H1 (cell line): ENCODE results near the gene PIGU. TPM values are rescaled to one million over a fixed set of nuclear protein-coding genes. Genes with fewer than 3 reads are reported as not detected.

ENCODE experiments used
- CTCF ChIA-PET: fragments of 300-600 bp; sonication (Branson Sonifier 250); formaldehyde crosslinking; loops from one replicate; lab custom pipeline; 2021; ENCODE audit not compliant: partially characterized antibody; lab: Charles Lee
- POLR2A ChIA-PET: fragments of 300-600 bp; sonication (Branson Sonifier 250); formaldehyde crosslinking; loops from one replicate; lab custom pipeline; 2021; ENCODE audit warnings: inconsistent platforms; ENCODE audit not compliant: partially characterized antibody; lab: Charles Lee
- DNase-seq, 2 experiments: peaks; one replicate each; pipeline versions ENCODE4 v3.0.0 to v3.0.0-alpha.2; 2010 to 2022; ENCODE audit warnings: low spot score in 2 of 2, low read depth in 1 of 2, mixed read lengths in 1 of 2
- FAIRE-seq: peaks from 2 replicates; lab custom pipeline; 2011; peaks lifted over from hg19 to GRCh38; lab: Jason Lieb, UNC
- H2AFZ ChIP-seq: 2 replicates; pipeline ENCODE4 v1.8.1; 2012; ENCODE audit warnings: low read length, inconsistent platforms
- H2AK5ac ChIP-seq: 2 replicates; pipeline ENCODE4 v1.6.1; 2013; ENCODE audit warnings: low read depth, low read length
- H2BK120ac ChIP-seq: replicated peaks from 2 replicates; pipeline ENCODE3; 2013; ENCODE audit warnings: low read depth, low read length, inconsistent platforms
- H2BK12ac ChIP-seq: 2 replicates; pipeline ENCODE4 v1.6.1; 2013; ENCODE audit warnings: low read depth, low read length
- H2BK15ac ChIP-seq: 2 replicates; pipeline ENCODE4 v1.6.1; 2013; ENCODE audit warnings: low read length
- H2BK20ac ChIP-seq: 2 replicates; pipeline ENCODE4 v1.6.1; 2013; ENCODE audit warnings: low read length
- H2BK5ac ChIP-seq: 2 replicates; pipeline ENCODE4 v1.6.1; 2013; ENCODE audit warnings: low read depth, low read length
- H3K14ac ChIP-seq: 2 replicates; pipeline ENCODE4 v1.6.1; 2013; ENCODE audit warnings: inconsistent platforms; ENCODE audit not compliant: insufficient read length
- H3K18ac ChIP-seq: 2 replicates; pipeline ENCODE4 v1.6.1; 2013; ENCODE audit warnings: low read length; ENCODE audit errors: extremely low read depth
- H3K23ac ChIP-seq: 2 replicates; pipeline ENCODE4 v1.6.1; 2013; ENCODE audit warnings: inconsistent platforms; ENCODE audit not compliant: insufficient read length
- H3K23me2 ChIP-seq: 2 replicates; pipeline ENCODE4 v1.6.1; 2013; ENCODE audit warnings: low read depth, low read length
- H3K27ac ChIP-seq: 2 replicates; pipeline ENCODE4 v1.6.1; 2011; ENCODE audit warnings: low read depth, low read length, inconsistent platforms
- H3K27me3 ChIP-seq, 4 experiments: replicated peaks in 1 of 4; 1 replicate in 1 of 4; 2 replicates in 3 of 4; pipeline versions ENCODE4 v1.6.1 to v1.8.1; 2011 to 2013; ENCODE audit warnings: low read length in 3 of 4, mild to moderate bottlenecking in 3 of 4, inconsistent platforms in 2 of 4, mixed read lengths in 2 of 4, moderate library complexity in 1 of 4; ENCODE audit not compliant: control insufficient read depth in 3 of 4, insufficient read depth in 3 of 4; ENCODE audit errors: extremely low read depth in 1 of 4
- H3K36me3 ChIP-seq, 4 experiments: 2 replicates each; pipeline versions ENCODE4 v1.6.1 to v1.8.1; 2011 to 2013; ENCODE audit warnings: mild to moderate bottlenecking in 4 of 4, low read length in 3 of 4, moderate library complexity in 2 of 4, control low read depth in 1 of 4, inconsistent platforms in 1 of 4; ENCODE audit not compliant: insufficient read depth in 4 of 4, control insufficient read depth in 2 of 4
- H3K4ac ChIP-seq: replicated peaks from 2 replicates; pipeline ENCODE3; 2013; ENCODE audit warnings: low read length, low read depth, mixed read lengths, inconsistent platforms; ENCODE audit not compliant: insufficient read length
- H3K4me1 ChIP-seq, 4 experiments: replicated peaks in 1 of 4; 1 replicate in 1 of 4; 2 replicates in 3 of 4; pipeline versions ENCODE4 v1.6.1 to v1.8.1; 2011 to 2013; ENCODE audit warnings: low read length in 3 of 4, inconsistent platforms in 2 of 4, mixed read lengths in 1 of 4; ENCODE audit not compliant: insufficient read depth in 4 of 4, control insufficient read depth in 3 of 4
- H3K4me2 ChIP-seq, 2 experiments: 2 replicates each; pipeline versions ENCODE4 v1.6.1 to v1.8.1; 2011 to 2013; ENCODE audit warnings: low read depth in 2 of 2, low read length in 2 of 2, control low read depth in 1 of 2, inconsistent platforms in 1 of 2, mild to moderate bottlenecking in 1 of 2; ENCODE audit not compliant: insufficient read depth in 1 of 2
- H3K4me3 ChIP-seq, 4 experiments: fragments of 200-600, 300-600 bp in 1 of 4; sonication (generic), shearing (Covaris generic), sonication (Bioruptor Twin) in 1 of 4; 2 replicates each; pipeline versions ENCODE4 v1.5.1 to v1.8.1; 2011 to 2016; ENCODE audit warnings: low read length in 4 of 4, low read depth in 3 of 4, control low read depth in 2 of 4, inconsistent platforms in 2 of 4, mild to moderate bottlenecking in 2 of 4, mixed read lengths in 1 of 4, moderate library complexity in 1 of 4; ENCODE audit not compliant: insufficient read depth in 2 of 4; ENCODE audit errors: extremely low read depth in 1 of 4
- H3K56ac ChIP-seq: replicated peaks from 2 replicates; pipeline ENCODE3; 2013; ENCODE audit warnings: low read depth, mild to moderate bottlenecking, mixed read lengths, low read length, inconsistent platforms; ENCODE audit not compliant: insufficient read length
- H3K79me1 ChIP-seq: 2 replicates; pipeline ENCODE4 v1.6.1; 2013; ENCODE audit warnings: low read depth, low read length, control low read depth
- H3K79me2 ChIP-seq, 2 experiments: 2 replicates each; pipeline versions ENCODE4 v1.6.1 to v1.8.1; 2012 to 2013; ENCODE audit warnings: low read length in 2 of 2, mild to moderate bottlenecking in 2 of 2, inconsistent platforms in 1 of 2; ENCODE audit not compliant: insufficient read depth in 2 of 2, control insufficient read depth in 1 of 2
- H3K9ac ChIP-seq, 4 experiments: replicated peaks in 1 of 4; 1 replicate in 1 of 4; 2 replicates in 3 of 4; pipeline versions ENCODE4 v1.6.1 to v1.8.1; 2011 to 2013; ENCODE audit warnings: low read depth in 3 of 4, low read length in 3 of 4, control low read depth in 2 of 4, mild to moderate bottlenecking in 2 of 4, moderate library complexity in 2 of 4, inconsistent platforms in 1 of 4; ENCODE audit errors: extremely low read depth in 1 of 4
- H3K9me3 ChIP-seq, 2 experiments: 2 replicates each; pipeline versions ENCODE4 v1.6.1 to v1.8.1; 2012 to 2013; ENCODE audit warnings: mild to moderate bottlenecking in 2 of 2, moderate library complexity in 2 of 2, control low read depth in 1 of 2, inconsistent platforms in 1 of 2, low read depth in 1 of 2, low read length in 1 of 2, mixed read lengths in 1 of 2; ENCODE audit not compliant: insufficient read depth in 2 of 2
- H4K20me1 ChIP-seq, 2 experiments: replicated peaks in 1 of 2; 2 replicates each; pipeline versions ENCODE3 to v1.8.1; 2011 to 2013; ENCODE audit warnings: inconsistent platforms in 2 of 2, low read length in 2 of 2, mild to moderate bottlenecking in 1 of 2; ENCODE audit not compliant: insufficient read depth in 2 of 2, control insufficient read depth in 1 of 2
- H4K5ac ChIP-seq: 2 replicates; pipeline ENCODE4 v1.6.1; 2013; ENCODE audit warnings: low read length, low read depth, mixed read lengths, inconsistent platforms; ENCODE audit not compliant: insufficient read length
- H4K8ac ChIP-seq: 2 replicates; pipeline ENCODE4 v1.8.0; 2013; ENCODE audit warnings: mild to moderate bottlenecking, moderate library complexity, low read length, inconsistent platforms; ENCODE audit not compliant: insufficient read depth; ENCODE audit errors: extremely low read depth
- H4K91ac ChIP-seq: replicated peaks from 2 replicates; pipeline ENCODE3; 2013; ENCODE audit warnings: low read length, mixed read lengths, inconsistent platforms; ENCODE audit not compliant: insufficient read length
- BACH1 ChIP-seq: IDR thresholded peaks from 2 replicates; pipeline ENCODE4 v1.6.1; 2012; ENCODE audit warnings: low read length, improper control_type of control experiment
- CBX5 ChIP-seq: fragments of 300-800, 300-1000 bp; sonication (generic); IDR thresholded peaks from 2 replicates; pipeline ENCODE4 v1.7.1; 2016; ENCODE audit warnings: antibody characterized with exemption, low read length, low read depth
- CHD2 ChIP-seq: IDR thresholded peaks from 2 replicates; pipeline ENCODE4 v1.6.1; 2012; ENCODE audit warnings: low read length, improper control_type of control experiment
- FOSL1 ChIP-seq: IDR thresholded peaks from 2 replicates; pipeline ENCODE4 v1.6.1; 2011; ENCODE audit warnings: mild to moderate bottlenecking, low read depth, low read length, moderate library complexity; ENCODE audit not compliant: insufficient read depth
- GABPA ChIP-seq: IDR thresholded peaks from 2 replicates; pipeline ENCODE4 v1.6.1; 2011; ENCODE audit warnings: mild to moderate bottlenecking, low read length, moderate library complexity, borderline replicate concordance; ENCODE audit not compliant: insufficient read depth
- KDM5A ChIP-seq: fragments of 200-600 bp; IDR thresholded peaks from 2 replicates; pipeline ENCODE4 v1.7.1; 2012; ENCODE audit warnings: mild to moderate bottlenecking, low read length, inconsistent platforms, mixed read lengths
- RNF2 ChIP-seq: fragments of 200-900, 300-1000 bp; sonication (generic); IDR thresholded peaks from 2 replicates; pipeline ENCODE4 v1.7.1; 2016; ENCODE audit warnings: borderline replicate concordance, low read depth, mild to moderate bottlenecking, antibody characterized with exemption, low read length; ENCODE audit not compliant: poor library complexity, severe bottlenecking; ENCODE audit errors: missing control alignments
- SIRT6 ChIP-seq: IDR thresholded peaks from one replicate; pipeline ENCODE4 v1.7.1; 2012; ENCODE audit warnings: low read length, inconsistent platforms
- WGBS, 2 experiments: shearing (Covaris generic) in 1 of 2; methylation state at CpG; one replicate each; pipeline versions ENCODE4 v1.1.6 to v1.1.7; 2013 to 2015; ENCODE audit warnings: low lambda C conversion rate in 2 of 2, mixed read lengths in 2 of 2, inconsistent platforms in 1 of 2, low coverage in 1 of 2, missing lambda C conversion rate in 1 of 2; ENCODE audit not compliant: insufficient replicate concordance in 2 of 2, insufficient coverage in 1 of 2, insufficient read length in 1 of 2; ENCODE audit errors: extremely low coverage in 1 of 2, missing lambda C conversion rate in 1 of 2; 5-methylcytosine and 5-hydroxymethylcytosine counted together
- polyA plus RNA-seq, 7 experiments: library from polyadenylated mRNA; depleted of rRNA in 3 of 7; stranded (reverse) in 5 of 7; unstranded in 2 of 7; fragments of >200 nt in 5 of 7; fragments of 200-250 nt in 2 of 7; gene quantifications; 1 replicate in 5 of 7; 2 replicates in 1 of 7; 4 replicates in 1 of 7; pipeline versions ENCODE4 v1.2.1 to v1.2.3, GENCODE V29; 2011 to 2013; ENCODE audit warnings: missing spikeins in 2 of 7, mixed read lengths in 2 of 7
- total RNA-seq: library from RNA; stranded (reverse); fragmentation: NEBNext Ultra II Directional; extraction: Animal tissue kit (Norgen Biotek cat#: 25700); gene quantifications from 2 replicates; pipeline ENCODE4 v1.2.1, GENCODE V29; 2021
- TF ChIP-seq, protein P1 (sequence below): IDR thresholded peaks from 2 replicates; pipeline ENCODE4 v1.6.1; 2011; ENCODE audit warnings: low read depth, mild to moderate bottlenecking, low read length; ENCODE audit not compliant: insufficient read depth

Gene PIGU
- total and polyA plus RNA-seq, 2 of the 8 experiments (the other 6 are each of a cell fraction or from before 2014, with no cell fraction given) = 28.3 to 117 TPM

DNA sequence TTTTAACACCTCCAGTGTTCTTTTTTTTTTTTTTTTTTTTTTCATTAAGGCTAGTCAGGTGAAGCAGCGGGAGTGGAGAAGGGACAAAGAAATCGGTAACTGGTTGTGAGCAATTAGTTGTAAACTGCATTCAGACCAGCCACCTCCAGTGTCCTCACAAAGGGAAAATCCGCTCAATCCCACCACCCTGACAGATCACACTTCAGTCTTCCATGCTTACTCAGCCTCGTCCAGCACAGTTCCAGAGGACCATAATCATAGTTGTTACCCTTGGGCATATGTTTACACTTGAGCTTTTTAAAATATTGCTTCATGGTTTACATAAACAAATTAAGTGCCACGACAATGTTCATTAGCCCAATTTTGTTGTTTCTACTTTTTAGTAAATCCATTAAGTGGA lies 150.4 kb downstream of the PIGU start:
- Histone ChIP-seq H3K9me3 (no peaks in the 10 kb centered on the region), H2BK120ac (no peak overlapping the region), H4K5ac (no peak overlapping the region), H3K4me2 (no peak overlapping the region), H2AK5ac (no peak overlapping the region), H3K23ac (no peak overlapping the region), H3K4ac (no peak overlapping the region), H4K8ac (no peak overlapping the region), H3K79me2 (peaks cover 0 to 45% of the 10 kb centered on the region in 2 experiments; a peak in 3 of 4 replicates), H3K23me2 (no peaks in the 10 kb centered on the region), H2AFZ (no peak overlapping the region), H3K79me1 (peaks cover 14% of the 10 kb centered on the region), H3K14ac (no peak overlapping the region), H4K91ac (no peak overlapping the region), H3K56ac (no peak overlapping the region), H3K36me3 (peaks cover 8 to 35% (median 20%) of the 10 kb centered on the region in 4 experiments)
- DNase-seq = no peak
- POLR2A ChIA-PET = interaction anchor here (1.0 to 1.3 kb wide), 2 partner anchors 11 to 224 kb away, joined by 3 read pairs; partner anchors contain the start of gene DYNLRB1
- 95% methylated on average over 5 of the region's 5 CpGs; no CpG with 5 or more reads in 1 of the 2 experiments for WGBS, 2 experiments
- TF ChIP-seq GABPA = no peak
- no peak for TF ChIP-seq FOSL1
- TF ChIP-seq SIRT6 = no peak
- TF ChIP-seq, protein P1, sequence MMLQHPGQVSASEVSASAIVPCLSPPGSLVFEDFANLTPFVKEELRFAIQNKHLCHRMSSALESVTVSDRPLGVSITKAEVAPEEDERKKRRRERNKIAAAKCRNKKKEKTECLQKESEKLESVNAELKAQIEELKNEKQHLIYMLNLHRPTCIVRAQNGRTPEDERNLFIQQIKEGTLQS = no peak
- TF ChIP-seq CBX5 = no peak
- no peak for TF ChIP-seq CHD2
- TF ChIP-seq BACH1 = no peak
- no peak for TF ChIP-seq KDM5A
- TF ChIP-seq RNF2 = no peak
- TF ChIP-seq, all 59 proteins: peak for 0
- Histone ChIP-seq H2BK15ac (no peak overlapping the region), H3K27ac (no peak overlapping the region), H2BK5ac (no peak overlapping the region), H3K9ac (no peak overlapping the region), H4K20me1 (peaks cover 17 to 23% of the 10 kb centered on the region in 2 experiments), H3K18ac (no peak overlapping the region), H3K27me3 (no peaks in the 10 kb centered on the region), H2BK20ac (no peak overlapping the region), H3K4me3 (no peak overlapping the region), H3K4me1 (peaks cover 0 to 4% (median 3%) of the 10 kb centered on the region in 4 experiments; a peak in 3 of 7 replicates), H2BK12ac (no peak overlapping the region)
- FAIRE-seq = no peak
- CTCF ChIA-PET = interaction anchor here (1.1 to 1.6 kb wide), 2 partner anchors 10 to 12 kb away, joined by 4 read pairs; no protein-coding TSS in a partner anchor
